Neuronal stem cell (in vitro differentiated cells): ENCODE results near the gene CKAP5.
A peak's percentile ranks its signal among the peaks of the same experiment; 100 is the strongest.

Source experiments
- DNase-seq: peaks from one replicate; pipeline ENCODE4 v3.0.0-alpha.2; 2013; ENCODE audit warnings: low spot score
- H2AFZ ChIP-seq: one replicate; pipeline ENCODE4 v1.6.1; 2013; ENCODE audit warnings: mild to moderate bottlenecking, low read length, inconsistent platforms
- H2AK5ac ChIP-seq: 2 replicates; pipeline ENCODE4 v1.6.1; 2013; ENCODE audit warnings: low read depth, mild to moderate bottlenecking, inconsistent platforms, low read length, moderate library complexity, mixed read lengths
- H2BK120ac ChIP-seq: 2 replicates; pipeline ENCODE4 v1.6.1; 2013; ENCODE audit warnings: low read depth, mild to moderate bottlenecking, inconsistent platforms, low read length, moderate library complexity, mixed read lengths
- H2BK12ac ChIP-seq: one replicate; pipeline ENCODE4 v1.6.1; 2013; ENCODE audit warnings: low read length, inconsistent platforms
- H2BK15ac ChIP-seq: 2 replicates; pipeline ENCODE4 v1.6.1; 2013; ENCODE audit warnings: mild to moderate bottlenecking, low read length, inconsistent platforms, mixed read lengths
- H2BK5ac ChIP-seq: one replicate; pipeline ENCODE4 v1.6.1; 2013; ENCODE audit warnings: inconsistent platforms, mild to moderate bottlenecking, low read length, moderate library complexity
- H3K14ac ChIP-seq: one replicate; pipeline ENCODE4 v1.6.1; 2013; ENCODE audit warnings: low read length, inconsistent platforms
- H3K18ac ChIP-seq: 2 replicates; pipeline ENCODE4 v1.6.1; 2013; ENCODE audit warnings: low read length, inconsistent platforms
- H3K23ac ChIP-seq: 2 replicates; pipeline ENCODE4 v1.6.1; 2013; ENCODE audit warnings: low read depth, mild to moderate bottlenecking, mixed read lengths, low read length, inconsistent platforms; ENCODE audit not compliant: poor library complexity
- H3K27ac ChIP-seq: replicated peaks from 3 replicates; pipeline ENCODE4 v1.5.1; 2013; ENCODE audit warnings: low read length, inconsistent platforms
- H3K27me3 ChIP-seq, 3 experiments: 2 replicates each; pipeline ENCODE4 v1.6.1; 2013; ENCODE audit warnings: low read length in 3 of 3, mild to moderate bottlenecking in 2 of 3, inconsistent platforms in 1 of 3, low read depth in 1 of 3, mixed read lengths in 1 of 3, moderate library complexity in 1 of 3; ENCODE audit not compliant: control insufficient read depth in 3 of 3, insufficient read depth in 3 of 3
- H3K36me3 ChIP-seq, 2 donors: replicated peaks in 1 of 2; 2 replicates each; pipeline ENCODE4 v1.6.1; 2013; ENCODE audit warnings: low read length in 2 of 2; ENCODE audit not compliant: control insufficient read depth in 2 of 2, insufficient read depth in 2 of 2
- H3K4ac ChIP-seq: 2 replicates; pipeline ENCODE4 v1.6.1; 2013; ENCODE audit warnings: inconsistent platforms, mild to moderate bottlenecking, low read length, moderate library complexity
- H3K4me1 ChIP-seq, 2 donors: 1 replicate in 1 of 2; 2 replicates in 1 of 2; pipeline ENCODE4 v1.6.1; 2013; ENCODE audit warnings: low read length in 2 of 2, low read depth in 1 of 2; ENCODE audit not compliant: control insufficient read depth in 2 of 2, insufficient read depth in 1 of 2
- H3K4me2 ChIP-seq: one replicate; pipeline ENCODE4 v1.6.1; 2013; ENCODE audit warnings: mild to moderate bottlenecking, low read length, inconsistent platforms; ENCODE audit not compliant: insufficient read depth, poor library complexity, severe bottlenecking
- H3K4me3 ChIP-seq, 2 donors: 2 replicates each; pipeline ENCODE4 v1.5.1; 2013; ENCODE audit warnings: low read length in 2 of 2, mild to moderate bottlenecking in 2 of 2, inconsistent platforms in 1 of 2, moderate library complexity in 1 of 2
- H3K79me1 ChIP-seq: one replicate; pipeline ENCODE4 v1.6.1; 2013; ENCODE audit warnings: low read depth, mild to moderate bottlenecking, inconsistent platforms, low read length, moderate library complexity
- H3K9ac ChIP-seq: one replicate; pipeline ENCODE4 v1.6.1; 2013; ENCODE audit warnings: mild to moderate bottlenecking, low read depth, low read length, inconsistent platforms; ENCODE audit not compliant: poor library complexity
- H3K9me3 ChIP-seq, 2 donors: replicated peaks in 1 of 2; 2 replicates each; pipeline versions ENCODE3 to v1.6.1; 2013; ENCODE audit warnings: low read length in 2 of 2, mild to moderate bottlenecking in 2 of 2, inconsistent platforms in 1 of 2, low read depth in 1 of 2, mixed read lengths in 1 of 2, moderate library complexity in 1 of 2; ENCODE audit not compliant: control insufficient read depth in 2 of 2, insufficient read depth in 1 of 2
- H4K8ac ChIP-seq: one replicate; pipeline ENCODE4 v1.6.1; 2013; ENCODE audit warnings: low read depth, mild to moderate bottlenecking, inconsistent platforms, low read length, moderate library complexity
- H4K91ac ChIP-seq: one replicate; pipeline ENCODE4 v1.6.1; 2013; ENCODE audit warnings: low read length, low read depth, mild to moderate bottlenecking, inconsistent platforms; ENCODE audit not compliant: poor library complexity
- WGBS, 2 donors: extraction: QIAGEN DNeasy Blood & Tissue Kit; methylation state at CpG; one replicate each; pipeline ENCODE4 v1.1.7; 2013; ENCODE audit warnings: missing lambda C conversion rate in 2 of 2, mixed read lengths in 1 of 2; ENCODE audit not compliant: insufficient read length in 2 of 2, insufficient replicate concordance in 1 of 2; ENCODE audit errors: extremely low coverage in 2 of 2; 5-methylcytosine and 5-hydroxymethylcytosine counted together

The CKAP5 gene

DNA sequence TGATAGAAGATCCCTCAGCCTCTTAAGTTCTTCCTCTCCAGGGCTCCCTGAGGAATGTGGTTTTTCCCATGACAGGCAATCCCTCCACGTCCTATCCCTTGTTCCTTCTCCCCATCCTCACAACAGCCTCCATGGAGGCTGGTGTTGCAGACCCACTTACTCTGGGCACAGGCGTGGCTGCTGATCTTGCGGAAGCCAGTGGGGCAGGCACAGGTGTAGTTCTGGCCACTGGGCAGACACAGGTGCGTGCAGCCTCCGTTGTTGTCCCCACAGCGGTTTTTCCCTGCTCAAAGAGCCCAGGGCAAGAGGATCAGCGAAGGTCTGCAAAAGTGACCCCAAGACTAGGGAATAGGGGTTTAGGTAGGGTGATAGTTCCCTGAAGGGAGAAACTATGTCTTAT, 43.2 kb upstream of the CKAP5 start:
- H3K4me3 ChIP-seq = no peak overlapping the region
- H3K14ac ChIP-seq = no peak overlapping the region
- no peak overlapping the region for H4K91ac ChIP-seq
- H3K36me3 ChIP-seq = peaks cover 30 to 73% of the 10 kb centered on the region in 2 donors
- no peak overlapping the region for H3K27ac ChIP-seq
- no peak overlapping the region for H3K9ac ChIP-seq
- H3K79me1 ChIP-seq = no peaks in the 10 kb centered on the region
- H2AK5ac ChIP-seq = no peak overlapping the region
- no peaks in the 10 kb centered on the region for H3K4me1 ChIP-seq
- no CpG with 5 or more reads among the region's 7 CpGs for WGBS, 2 donors
- H4K8ac ChIP-seq = no peak overlapping the region
- no peak overlapping the region for H3K23ac ChIP-seq
- no peak for DNase-seq
- no peak overlapping the region for H2BK120ac ChIP-seq
- peaks cover 0 to 8% of the 10 kb centered on the region in 2 donors for H3K9me3 ChIP-seq
- H3K4ac ChIP-seq = no peak overlapping the region
- no peak overlapping the region for H2BK12ac ChIP-seq
- H2AFZ ChIP-seq = no peak overlapping the region
- H2BK5ac ChIP-seq = no peak overlapping the region
- no peak overlapping the region for H3K18ac ChIP-seq
- H3K27me3 ChIP-seq = peaks cover 0 to 2% (median 0%) of the 10 kb centered on the region in 3 experiments
- no peak overlapping the region for H2BK15ac ChIP-seq
- no peak overlapping the region for H3K4me2 ChIP-seq

DNA sequence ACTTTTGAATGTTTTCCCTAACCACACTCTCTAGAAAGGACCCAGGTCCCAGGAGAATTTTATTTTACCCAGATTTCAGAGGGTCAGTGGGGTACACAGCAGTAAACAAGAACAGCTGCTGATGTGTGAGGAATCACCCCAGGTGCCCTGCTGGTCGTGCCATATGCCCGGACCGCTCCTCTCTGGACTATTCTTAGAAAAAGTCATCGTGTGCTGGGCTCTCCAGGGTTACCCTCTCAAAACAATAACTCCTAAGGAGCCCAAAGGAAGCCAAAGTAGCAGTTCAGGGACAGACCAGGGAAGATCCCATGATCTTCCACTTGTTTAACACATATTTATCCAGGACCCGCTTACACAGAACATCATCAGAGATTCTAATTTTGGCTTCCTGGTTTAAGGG, 42.6 kb upstream of the CKAP5 start:
- no peak overlapping the region for H2BK120ac ChIP-seq
- H3K27me3 ChIP-seq = peaks cover 0 to 2% (median 0%) of the 10 kb centered on the region in 3 experiments
- no peak overlapping the region for H2AFZ ChIP-seq
- DNase-seq = no peak
- H4K8ac ChIP-seq = no peak overlapping the region
- no peak overlapping the region for H2BK15ac ChIP-seq
- no peak overlapping the region for H3K23ac ChIP-seq
- no peak overlapping the region for H2BK5ac ChIP-seq
- no peak overlapping the region for H3K9ac ChIP-seq
- H4K91ac ChIP-seq = no peak overlapping the region
- no CpG with 5 or more reads among the region's 5 CpGs for WGBS, 2 donors
- H3K36me3 ChIP-seq = peaks cover 33 to 76% of the 10 kb centered on the region in 2 donors
- H3K4me3 ChIP-seq = no peak overlapping the region
- no peaks in the 10 kb centered on the region for H3K4me1 ChIP-seq
- H3K4ac ChIP-seq = no peak overlapping the region
- no peaks in the 10 kb centered on the region for H3K79me1 ChIP-seq
- no peak overlapping the region for H3K4me2 ChIP-seq
- no peak overlapping the region for H2BK12ac ChIP-seq
- H3K18ac ChIP-seq = no peak overlapping the region
- H2AK5ac ChIP-seq = no peak overlapping the region
- H3K14ac ChIP-seq = no peak overlapping the region
- H3K27ac ChIP-seq = no peak overlapping the region
- H3K9me3 ChIP-seq = peaks cover 0 to 8% of the 10 kb centered on the region in 2 donors

DNA sequence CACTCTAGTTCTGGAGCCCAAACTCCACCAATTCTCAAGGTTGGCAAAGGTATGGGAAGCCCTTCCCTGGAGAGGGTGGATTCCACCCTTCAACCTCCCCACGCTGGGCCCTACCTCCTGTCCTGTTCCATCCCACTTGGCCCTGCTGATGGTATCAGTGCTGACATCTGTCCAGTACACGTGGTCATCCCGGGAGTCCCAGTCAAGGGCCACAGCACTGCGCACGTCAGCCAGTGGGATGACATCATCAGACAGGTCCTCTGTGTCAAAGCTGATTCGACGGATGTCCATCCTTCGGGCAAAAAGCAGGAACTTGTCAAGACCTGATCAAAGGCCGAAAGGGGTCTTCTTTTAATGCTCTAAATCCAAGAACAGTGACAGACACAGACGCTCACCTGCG, 40.1 kb upstream of the CKAP5 start:
- Histone ChIP-seq H3K23ac (no peak overlapping the region), H4K91ac (no peak overlapping the region), H2BK12ac (no peak overlapping the region), H3K14ac (no peak overlapping the region), H2AK5ac (no peak overlapping the region), H3K27ac (no peak overlapping the region), H3K9me3 (peaks cover 0 to 8% of the 10 kb centered on the region in 2 donors), H4K8ac (no peak overlapping the region), H3K4me3 (peak overlapping the region in 1 of 2 donors; percentile 57), H2BK5ac (no peak overlapping the region), H2AFZ (no peak overlapping the region), H3K9ac (peak overlapping the region; percentile 46), H3K36me3 (peaks cover 38 to 77% of the 10 kb centered on the region in 2 donors), H3K4me1 (no peaks in the 10 kb centered on the region), H2BK15ac (no peak overlapping the region), H3K4me2 (no peak overlapping the region), H3K27me3 (peaks cover 0 to 2% (median 0%) of the 10 kb centered on the region in 3 experiments), H3K79me1 (no peaks in the 10 kb centered on the region), H3K4ac (no peak overlapping the region), H3K18ac (no peak overlapping the region), H2BK120ac (no peak overlapping the region)
- no peak for DNase-seq
- WGBS, 2 donors = no CpG with 5 or more reads among the region's 11 CpGs

DNA sequence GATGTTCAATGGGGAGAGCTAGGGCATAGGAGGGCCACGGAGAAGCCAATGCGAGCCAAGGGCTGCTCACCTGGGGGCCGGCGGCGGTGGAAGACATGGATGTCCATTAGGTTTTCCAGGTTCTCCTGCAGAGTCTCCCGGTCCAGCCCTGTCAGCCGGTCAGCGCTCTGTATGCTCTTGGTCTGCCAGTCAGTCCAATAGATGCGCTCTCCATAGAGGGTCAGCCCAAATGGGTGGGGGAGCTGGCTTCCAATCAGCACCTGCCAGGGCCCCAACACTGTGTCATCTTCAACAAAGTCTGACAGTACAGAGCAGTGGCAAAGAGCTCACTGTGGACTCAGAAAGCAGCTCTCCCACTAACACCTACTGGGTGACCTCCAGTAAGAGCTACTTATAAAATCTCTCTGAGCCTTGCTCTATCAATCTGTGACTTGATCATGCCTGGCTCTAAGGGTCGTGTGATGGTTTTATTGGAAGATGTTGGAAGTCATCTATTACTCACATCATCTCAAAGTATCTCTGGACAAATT, 33.0 kb upstream of the CKAP5 start:
- Histone ChIP-seq H3K36me3 (peaks cover 42 to 98% of the 10 kb centered on the region in 2 donors), H3K4me2 (no peak overlapping the region), H2BK12ac (no peak overlapping the region), H3K4ac (no peak overlapping the region), H3K79me1 (peaks cover 3% of the 10 kb centered on the region), H3K27me3 (no peaks in the 10 kb centered on the region), H2AFZ (no peak overlapping the region), H3K18ac (no peak overlapping the region), H2AK5ac (no peak overlapping the region), H3K4me1 (no peaks in the 10 kb centered on the region), H3K23ac (no peak overlapping the region), H2BK5ac (no peak overlapping the region), H3K9ac (peak overlapping the region; percentile 6), H4K8ac (no peak overlapping the region), H2BK15ac (no peak overlapping the region), H4K91ac (no peak overlapping the region), H3K4me3 (no peak overlapping the region), H3K27ac (no peak overlapping the region), H3K14ac (no peak overlapping the region), H3K9me3 (peaks cover 0 to 3% of the 10 kb centered on the region in 2 donors), H2BK120ac (no peak overlapping the region)
- no peak for DNase-seq
- WGBS, 2 donors = no CpG with 5 or more reads among the region's 10 CpGs
